ES-I3 (cell line): Measurements from ENCODE around the gene RAB14.

ENCODE experiments used
- H3K36me3 ChIP-seq: 2 replicates; pipeline ENCODE4 v1.6.1; 2013; ENCODE audit warnings: mild to moderate bottlenecking, low read length, control low read depth, moderate library complexity; ENCODE audit not compliant: insufficient read depth
- H3K4me1 ChIP-seq: 2 replicates; pipeline ENCODE4 v1.6.1; 2013; ENCODE audit warnings: mild to moderate bottlenecking, control low read depth, low read length; ENCODE audit not compliant: insufficient read depth
- H3K9ac ChIP-seq: 2 replicates; pipeline ENCODE4 v1.6.1; 2013; ENCODE audit warnings: low read depth, mild to moderate bottlenecking, low read length, moderate library complexity
- H3K9me3 ChIP-seq: 2 replicates; pipeline ENCODE4 v1.6.1; 2013; ENCODE audit warnings: mild to moderate bottlenecking, low read length, moderate library complexity; ENCODE audit not compliant: control insufficient read depth, insufficient read depth

Gene RAB14

GRCh38 chr9:121201738-121202533 lies at the start of gene RAB14:
TSS of gene RAB14 (minus strand) at chr9:121201869. CDS start at chr9:121193412, 8,457 bp downstream.
- H3K4me1 ChIP-seq = peaks cover 7% of the 10 kb centered on the region

GRCh38 chr9:121249563-121249962 lies 47.9 kb upstream of the RAB14 start:
- Histone ChIP-seq H3K9ac (no peak overlapping the region), H3K9me3 (no peaks in the 10 kb centered on the region), H3K36me3 (no peaks in the 10 kb centered on the region), H3K4me1 (peaks cover 7% of the 10 kb centered on the region)

More at GRCh38 chr9:121201738-121202533, at the start of gene RAB14:
- Histone ChIP-seq H3K36me3 (no peaks in the 10 kb centered on the region), H3K9ac (peak within 1 kb of the TSS; percentile 66), H3K9me3 (no peaks in the 10 kb centered on the region)

- Histone ChIP-seq H3K9me3 (0 out of 2 replicates have a peak, but pooled peaks cover 4% of the 10 kb centered on the region), H3K9ac (no peak overlapping the region), H3K36me3 (no peaks in the 10 kb centered on the region), H3K4me1 (no peaks in the 10 kb centered on the region)
Observed at GRCh38 chr9:121246821-121247561, 45.3 kb upstream of the RAB14 start.

GRCh38 chr9:121242959-121243346 lies 41.3 kb upstream of the RAB14 start:
- Histone ChIP-seq H3K9ac (no peak overlapping the region), H3K4me1 (no peaks in the 10 kb centered on the region), H3K36me3 (no peaks in the 10 kb centered on the region), H3K9me3 (0 out of 2 replicates have a peak, but pooled peaks cover 4% of the 10 kb centered on the region)

- H3K9ac ChIP-seq = no peak overlapping the region
- 0 out of 2 replicates have a peak, but pooled peaks cover 4% of the 10 kb centered on the region for H3K9me3 ChIP-seq
- no peaks in the 10 kb centered on the region for H3K36me3 ChIP-seq
- no peaks in the 10 kb centered on the region for H3K4me1 ChIP-seq
Observed at GRCh38 chr9:121242219-121242958, 40.7 kb upstream of the RAB14 start.

GRCh38 chr9:121240472-121241135 lies 38.9 kb upstream of the RAB14 start:
- 0 out of 2 replicates have a peak, but pooled peaks cover 4% of the 10 kb centered on the region for H3K9me3 ChIP-seq
- H3K4me1 ChIP-seq = no peaks in the 10 kb centered on the region
- no peak overlapping the region for H3K9ac ChIP-seq
- no peaks in the 10 kb centered on the region for H3K36me3 ChIP-seq

GRCh38 chr9:121239851-121240250 lies 38.2 kb upstream of the RAB14 start:
- no peaks in the 10 kb centered on the region for H3K36me3 ChIP-seq
- H3K9ac ChIP-seq = no peak overlapping the region
- no peaks in the 10 kb centered on the region for H3K4me1 ChIP-seq
- H3K9me3 ChIP-seq = 0 out of 2 replicates have a peak, but pooled peaks cover 4% of the 10 kb centered on the region

GRCh38 chr9:121239071-121239470 lies 37.4 kb upstream of the RAB14 start:
- 0 out of 2 replicates have a peak, but pooled peaks cover under 1% of the 10 kb centered on the region for H3K9me3 ChIP-seq

GRCh38 chr9:121237916-121238315 lies 36.2 kb upstream of the RAB14 start:
- Histone ChIP-seq H3K9me3 (no peaks in the 10 kb centered on the region), H3K4me1 (peaks cover 11% of the 10 kb centered on the region), H3K36me3 (no peaks in the 10 kb centered on the region), H3K9ac (no peak overlapping the region)

More at GRCh38 chr9:121239071-121239470, 37.4 kb upstream of the RAB14 start:
- H3K9ac ChIP-seq = no peak overlapping the region
- H3K36me3 ChIP-seq = no peaks in the 10 kb centered on the region
- H3K4me1 ChIP-seq = peaks cover 5% of the 10 kb centered on the region; the same call in 1 of the 2 replicates

GRCh38 chr9:121235512-121235911 lies 33.8 kb upstream of the RAB14 start:
- Histone ChIP-seq H3K9ac (no peak overlapping the region), H3K9me3 (no peaks in the 10 kb centered on the region), H3K36me3 (no peaks in the 10 kb centered on the region; the same call in 1 of the 2 replicates), H3K4me1 (peaks cover 11% of the 10 kb centered on the region)

GRCh38 chr9:121234832-121235161 lies 33.1 kb upstream of the RAB14 start:
- no peaks in the 10 kb centered on the region for H3K9me3 ChIP-seq
- no peaks in the 10 kb centered on the region; the same call in 1 of the 2 replicates for H3K36me3 ChIP-seq
- no peak overlapping the region for H3K9ac ChIP-seq
- peaks cover 11% of the 10 kb centered on the region for H3K4me1 ChIP-seq

GRCh38 chr9:121233906-121234831 lies 32.5 kb upstream of the RAB14 start:
- Histone ChIP-seq H3K36me3 (no peaks in the 10 kb centered on the region; the same call in 1 of the 2 replicates), H3K9me3 (no peaks in the 10 kb centered on the region), H3K9ac (no peak overlapping the region), H3K4me1 (peaks cover 11% of the 10 kb centered on the region)

- no peak overlapping the region for H3K9ac ChIP-seq
- H3K4me1 ChIP-seq = peaks cover 11% of the 10 kb centered on the region
- H3K9me3 ChIP-seq = no peaks in the 10 kb centered on the region
- no peaks in the 10 kb centered on the region; the same call in 1 of the 2 replicates for H3K36me3 ChIP-seq
Observed at GRCh38 chr9:121232251-121232650, 30.6 kb upstream of the RAB14 start.
